ENCODE measurements around the gene YIPF1.

The YIPF1 gene

DNA sequence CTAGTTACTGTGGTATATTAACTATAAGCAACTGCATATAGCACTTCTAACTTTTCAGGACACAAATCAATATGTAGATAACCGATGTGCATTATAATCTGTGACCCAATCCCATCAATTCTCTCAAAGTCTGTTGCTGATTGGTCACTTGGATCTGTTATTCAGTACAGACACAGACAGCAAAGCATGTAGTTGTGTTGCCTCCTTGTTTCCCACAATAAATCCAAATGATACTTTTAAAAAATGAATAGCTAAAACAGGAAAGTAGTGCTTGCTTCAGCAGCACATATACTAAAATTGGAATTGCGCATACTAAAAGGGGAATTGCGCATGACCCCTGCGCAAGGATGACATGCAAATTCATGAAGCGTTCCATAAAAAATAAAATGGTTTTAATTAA is 79.6 kb downstream of the YIPF1 start:
- ChIA-PET POLR2A (no interaction called here), CTCF (interaction anchor here (1.5 to 2.1 kb wide), 2 partner anchors 15 to 18 kb away, joined by 4 to 5 read pairs; no protein-coding TSS in a partner anchor)
- TF ChIP-seq, protein P1, sequence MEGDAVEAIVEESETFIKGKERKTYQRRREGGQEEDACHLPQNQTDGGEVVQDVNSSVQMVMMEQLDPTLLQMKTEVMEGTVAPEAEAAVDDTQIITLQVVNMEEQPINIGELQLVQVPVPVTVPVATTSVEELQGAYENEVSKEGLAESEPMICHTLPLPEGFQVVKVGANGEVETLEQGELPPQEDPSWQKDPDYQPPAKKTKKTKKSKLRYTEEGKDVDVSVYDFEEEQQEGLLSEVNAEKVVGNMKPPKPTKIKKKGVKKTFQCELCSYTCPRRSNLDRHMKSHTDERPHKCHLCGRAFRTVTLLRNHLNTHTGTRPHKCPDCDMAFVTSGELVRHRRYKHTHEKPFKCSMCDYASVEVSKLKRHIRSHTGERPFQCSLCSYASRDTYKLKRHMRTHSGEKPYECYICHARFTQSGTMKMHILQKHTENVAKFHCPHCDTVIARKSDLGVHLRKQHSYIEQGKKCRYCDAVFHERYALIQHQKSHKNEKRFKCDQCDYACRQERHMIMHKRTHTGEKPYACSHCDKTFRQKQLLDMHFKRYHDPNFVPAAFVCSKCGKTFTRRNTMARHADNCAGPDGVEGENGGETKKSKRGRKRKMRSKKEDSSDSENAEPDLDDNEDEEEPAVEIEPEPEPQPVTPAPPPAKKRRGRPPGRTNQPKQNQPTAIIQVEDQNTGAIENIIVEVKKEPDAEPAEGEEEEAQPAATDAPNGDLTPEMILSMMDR (IDR thresholded peaks at IDR 0.05; ENCODE audit: insufficient read depth, low read length, missing control alignments): no peak
- no peak for DNase-seq (ENCODE audit: low read depth, low spot score)
- H3K4me3 ChIP-seq (ENCODE audit: low read depth, low read length): no peak overlapping the region

DNA sequence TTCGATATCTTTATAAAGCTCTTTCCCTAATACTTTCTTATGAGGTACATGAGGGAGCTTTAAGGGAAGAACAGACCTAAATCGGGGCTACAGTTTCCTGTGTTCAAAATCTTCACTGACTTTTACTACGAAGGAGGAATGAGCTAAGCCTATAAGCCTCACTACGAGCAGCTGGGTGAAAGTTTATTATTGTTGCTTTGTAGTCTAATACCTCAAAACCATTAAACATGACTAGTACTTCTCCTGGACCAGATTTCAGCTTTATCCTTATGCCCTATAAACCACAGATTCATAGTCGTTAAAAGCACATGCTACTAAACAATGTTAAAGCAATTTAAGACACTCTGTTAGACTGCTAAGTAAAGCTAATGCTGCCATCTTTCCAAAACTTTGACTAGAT is 81.7 kb downstream of the YIPF1 start:
- no peak overlapping the region for H3K4me3 ChIP-seq (ENCODE audit: low read depth, low read length)
- TF ChIP-seq, protein P1 (IDR thresholded peaks at IDR 0.05; ENCODE audit: insufficient read depth, low read length, missing control alignments): no peak
- DNase-seq (ENCODE audit: low read depth, low spot score): peak; percentile 45
- POLR2A ChIA-PET: no interaction called here
- CTCF ChIA-PET: interaction anchor here (1.0 to 1.3 kb wide), 3 partner anchors 18 to 530 kb away, joined by 3 to 5 read pairs (median 3); no protein-coding TSS in a partner anchor

DNA sequence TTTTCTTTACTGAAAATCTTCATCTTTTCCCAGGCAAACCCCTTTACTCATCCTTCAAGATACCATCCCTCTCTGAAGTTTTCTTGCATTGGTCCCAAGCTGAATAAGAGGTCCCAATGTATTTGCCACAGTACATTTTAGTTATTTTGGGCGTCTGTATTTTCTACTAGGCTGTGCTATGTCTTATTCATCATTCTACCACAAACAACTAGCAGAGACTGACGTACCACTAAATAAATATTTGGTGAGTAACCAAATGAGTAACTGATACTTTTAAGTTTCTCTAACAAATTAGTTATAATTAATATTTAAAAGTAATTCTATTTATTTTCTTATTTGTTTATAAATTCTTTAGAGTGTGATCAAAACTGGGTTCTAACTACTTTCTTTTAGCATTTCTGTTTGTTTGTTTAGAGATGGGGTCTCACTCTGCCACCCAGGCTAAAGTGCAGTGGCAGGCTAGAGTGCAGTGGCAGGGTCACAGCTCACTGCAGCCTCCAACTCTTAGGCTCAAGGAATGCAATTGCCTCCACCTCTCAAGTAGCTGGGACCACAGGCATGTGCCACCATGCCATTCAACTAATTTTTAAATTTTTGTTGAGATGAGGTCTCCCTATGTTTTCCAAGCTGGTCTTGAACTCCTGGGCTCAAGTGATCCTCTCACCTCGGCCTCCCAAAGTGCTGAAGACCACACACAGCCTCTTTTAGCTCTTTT is 84.6 kb downstream of the YIPF1 start:
- H3K4me3 ChIP-seq (ENCODE audit: low read depth, low read length): no peak overlapping the region
- POLR2A ChIA-PET: no interaction called here
- TF ChIP-seq, protein P1 (IDR thresholded peaks at IDR 0.05; ENCODE audit: insufficient read depth, low read length, missing control alignments): no peak
- no peak for DNase-seq (ENCODE audit: low read depth, low spot score)
- CTCF ChIA-PET: interaction anchor here (0.9 kb wide), 1 partner anchor 12 kb away, joined by 3 read pairs; no protein-coding TSS in a partner anchor

DNA sequence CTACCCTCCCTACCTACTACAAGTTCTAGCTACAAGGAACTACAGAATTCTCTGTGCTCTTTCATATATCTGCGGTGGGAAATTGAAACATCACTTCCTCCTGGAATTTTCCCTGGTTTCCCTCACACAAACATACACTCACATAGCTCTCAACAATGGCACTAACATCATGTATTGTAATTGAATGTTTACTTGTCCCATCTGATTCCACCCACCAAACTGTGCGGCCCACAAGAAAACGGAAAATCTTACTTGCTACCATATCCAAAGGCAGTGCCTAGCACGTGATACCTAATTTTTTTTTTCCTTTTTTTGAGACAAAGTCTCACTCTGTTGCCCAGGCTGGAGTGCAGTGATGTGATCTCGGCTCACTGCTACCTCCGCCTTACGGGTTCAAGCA is 85.4 kb downstream of the YIPF1 start:
- no peak for DNase-seq (ENCODE audit: low read depth, low spot score)
- TF ChIP-seq, protein P1 (IDR thresholded peaks at IDR 0.05; ENCODE audit: insufficient read depth, low read length, missing control alignments): no peak
- H3K4me3 ChIP-seq (ENCODE audit: low read depth, low read length): no peak overlapping the region
- ChIA-PET POLR2A (no interaction called here), CTCF (no interaction called here)

Measured in AG04449 (cell line).